Non-pigmented ciliary epithelial cell (primary cell): Measurements from ENCODE around the gene NPEPL1.
"Not testable (repeated sequence)": the region's sequence is repeated elsewhere in the genome, so short reads cannot be mapped to it uniquely, and the experiment has no call there.

Experiments
- DNase-seq: peaks from one replicate; pipeline ENCODE4 v3.0.0-alpha.2; 2010; ENCODE audit warnings: low read depth

The NPEPL1 gene

DNA sequence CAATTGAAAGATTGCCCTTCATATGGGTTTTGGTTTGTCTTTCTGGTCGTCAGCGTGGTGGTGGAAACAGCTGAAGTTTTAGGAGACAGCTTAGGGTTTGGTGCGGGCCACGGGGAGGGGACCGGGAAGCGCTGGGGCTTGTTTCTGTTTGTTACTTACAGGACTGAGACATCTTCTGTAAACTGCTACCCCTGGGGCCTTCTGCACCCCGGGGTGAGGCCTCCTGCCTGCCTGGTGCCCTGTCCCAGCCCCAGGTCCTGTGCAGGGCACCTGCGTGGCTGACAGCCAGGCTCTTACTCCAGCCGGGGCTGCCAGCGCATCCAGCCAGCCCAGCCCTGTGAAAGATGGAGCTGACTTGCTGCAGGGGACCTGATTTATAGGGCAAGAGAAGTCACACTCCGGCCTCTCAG, 22.8 kb downstream of the NPEPL1 start:
- no peak for DNase-seq

DNA sequence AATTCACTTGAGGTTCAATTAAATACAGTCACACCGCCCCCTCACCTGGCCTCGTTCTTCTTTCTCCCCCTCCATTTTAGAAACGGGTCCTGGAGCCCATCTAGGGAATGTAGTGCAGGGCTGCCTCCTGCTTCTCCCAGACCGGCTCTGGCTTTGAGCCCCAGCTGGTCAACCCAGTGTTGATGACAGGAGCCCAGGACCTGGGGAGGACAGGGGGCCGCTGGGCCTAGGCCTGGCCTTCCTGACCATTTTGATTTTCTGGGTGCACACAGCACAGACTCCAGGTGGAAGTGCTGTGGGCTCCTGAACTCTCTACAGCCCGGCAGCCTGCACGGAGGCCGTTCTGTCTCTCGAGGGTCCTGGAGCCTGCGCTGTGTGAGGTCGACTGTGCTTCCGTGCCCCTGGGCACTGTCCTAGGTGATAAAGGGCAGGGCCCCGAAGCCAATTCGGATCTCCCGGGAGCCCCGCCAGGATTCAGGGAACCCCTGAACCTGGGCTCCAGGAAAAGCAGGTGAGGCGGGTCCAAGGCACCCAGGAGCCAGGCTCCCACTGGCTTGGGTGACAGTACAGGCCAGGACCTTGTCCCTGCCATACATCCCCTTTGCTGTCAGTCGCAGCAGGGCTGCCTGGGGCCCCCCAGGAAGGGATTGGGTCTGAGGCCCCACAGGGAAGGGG, 23.3 kb downstream of the NPEPL1 start:
- DNase-seq, result no peak

DNA sequence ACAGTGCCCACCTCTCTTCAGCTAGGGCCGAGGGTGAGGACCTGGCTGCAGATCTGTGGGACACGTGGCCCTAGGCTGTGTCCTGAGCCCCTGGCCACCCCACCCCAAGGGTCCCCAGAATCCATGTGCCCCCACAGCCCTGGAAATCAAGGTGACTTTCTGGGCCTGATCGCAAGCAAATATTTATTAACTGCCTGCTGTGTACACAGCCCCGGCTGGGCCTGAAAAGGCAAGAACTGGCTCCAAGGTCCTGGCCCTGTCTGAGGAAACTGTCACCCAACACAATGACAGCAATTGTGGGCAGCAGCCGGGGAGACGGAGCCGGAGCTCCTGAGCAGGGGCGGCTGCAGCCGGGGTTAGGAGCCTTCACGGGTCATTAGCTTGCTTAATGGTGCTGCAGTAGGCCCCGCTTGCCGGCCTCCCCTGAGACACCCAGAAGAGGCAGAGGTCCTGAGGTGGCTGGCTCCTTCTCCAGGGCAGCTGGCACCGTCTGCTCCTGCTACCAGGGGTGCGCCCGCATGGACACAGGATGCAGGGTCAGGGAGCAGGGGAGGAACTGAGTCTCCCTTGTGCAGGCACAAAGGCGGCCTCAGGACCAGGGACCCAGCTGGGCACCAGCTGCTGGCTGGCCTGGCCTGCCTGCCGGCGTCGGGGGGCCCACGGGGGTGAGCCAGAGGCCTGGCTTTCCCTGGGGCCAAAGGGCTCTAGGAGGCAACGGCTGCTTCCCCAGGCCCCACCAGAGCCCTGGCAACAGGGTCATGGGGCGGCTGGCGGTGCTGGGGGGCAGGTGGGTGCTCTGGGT, 24.1 kb downstream of the NPEPL1 start:
- no peak for DNase-seq

DNA sequence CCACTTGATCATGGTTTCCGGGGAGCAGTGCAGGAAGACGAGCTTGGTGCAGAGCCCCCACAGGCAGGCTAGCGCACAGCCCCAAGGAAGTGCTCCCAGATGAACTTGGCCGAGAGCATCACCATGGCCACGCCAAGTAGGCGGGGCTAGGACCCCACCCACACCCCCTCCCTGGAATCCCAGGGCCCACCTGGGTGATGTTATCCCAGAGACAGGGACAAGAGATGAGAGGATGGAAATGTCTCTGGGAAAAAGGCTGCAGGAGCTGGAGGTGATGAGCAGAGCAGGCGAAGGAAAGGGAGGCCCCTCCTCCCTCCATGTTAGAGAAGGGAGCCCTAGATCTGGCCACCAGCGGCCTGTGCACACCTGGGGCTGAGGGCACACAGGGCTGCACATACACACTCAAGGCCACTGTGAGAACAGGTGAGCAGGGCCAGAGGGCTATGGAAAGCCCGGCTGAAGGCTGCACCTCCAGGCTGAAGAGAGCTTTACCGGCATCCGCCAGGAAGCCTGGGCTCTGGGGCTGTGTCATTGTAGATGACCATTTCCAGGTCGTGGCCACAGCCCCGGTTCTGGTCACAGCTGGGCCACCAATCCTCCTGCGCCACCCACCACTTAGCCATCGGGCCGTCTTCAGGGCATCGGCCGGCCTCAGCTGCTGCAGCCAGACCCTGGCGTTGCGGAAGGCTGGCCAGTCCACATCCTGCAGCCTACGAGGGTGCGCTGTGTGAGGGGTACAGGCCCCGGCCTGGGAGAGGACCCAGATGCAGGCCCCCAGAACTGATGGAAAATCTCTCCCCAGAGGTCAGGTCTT, 24.9 kb downstream of the NPEPL1 start:
- DNase-seq, result no peak

DNA sequence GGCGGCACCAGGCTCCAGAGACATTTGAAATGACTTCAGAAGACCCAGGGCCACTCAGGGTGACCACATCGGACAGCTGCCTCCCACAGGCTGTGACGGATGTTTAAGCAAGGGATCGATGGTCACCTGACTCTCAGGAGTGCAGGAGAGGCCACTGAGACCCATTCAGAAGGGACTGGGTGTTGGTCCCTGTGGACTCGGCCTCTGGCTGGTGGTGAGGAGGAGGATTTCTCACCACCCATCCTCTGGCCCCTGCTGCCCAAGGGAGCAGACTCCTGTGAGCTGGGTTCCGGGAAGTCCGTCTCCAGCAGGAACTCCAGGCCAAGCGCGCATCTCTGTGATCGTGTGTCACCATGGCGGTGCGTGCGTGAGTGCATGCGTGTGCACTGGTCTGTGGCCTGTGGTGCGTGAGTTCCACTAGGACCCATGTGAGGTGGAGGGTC, 25.5 kb downstream of the NPEPL1 start:
- DNase-seq, result no peak

DNA sequence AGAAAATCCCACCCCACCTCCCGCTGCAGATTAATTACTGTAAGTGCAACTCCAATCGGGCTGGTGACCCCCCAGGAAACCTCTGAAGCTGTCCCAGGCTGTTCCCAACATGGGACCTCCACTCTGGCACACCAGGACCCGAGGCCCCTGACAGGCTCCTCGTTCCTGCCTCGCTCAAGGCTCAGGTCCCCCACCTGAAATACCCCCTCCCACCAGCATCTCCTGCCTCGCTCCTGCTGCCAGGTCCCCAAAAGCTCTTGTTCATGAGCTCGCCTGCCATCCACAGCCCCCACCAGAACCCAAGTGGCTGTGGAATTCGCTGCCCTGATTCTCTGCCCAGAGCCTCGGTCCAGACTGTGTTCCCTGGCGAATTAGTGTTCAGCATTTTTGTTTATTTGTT, 26.1 kb downstream of the NPEPL1 start:
- no peak for DNase-seq

DNA sequence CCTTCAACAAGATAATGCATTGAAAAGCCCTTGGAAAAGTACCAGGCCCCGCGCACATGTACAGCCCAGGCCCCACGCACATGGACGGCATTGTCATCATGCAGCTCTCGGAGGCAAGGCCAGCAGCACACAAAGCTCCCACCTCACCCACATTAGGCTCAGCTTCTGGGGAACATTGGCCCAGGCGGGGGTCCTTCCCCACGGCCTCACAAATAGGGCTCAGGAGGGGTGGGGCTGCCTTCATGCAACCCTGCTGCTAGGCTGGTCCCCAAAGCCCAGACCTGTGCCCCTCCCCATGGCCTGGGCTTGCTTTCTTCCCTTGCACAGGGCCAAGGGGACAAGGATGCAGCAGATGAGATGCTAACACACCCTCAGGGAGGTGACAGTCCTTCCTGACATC, 26.7 kb downstream of the NPEPL1 start:
- no peak for DNase-seq

DNA sequence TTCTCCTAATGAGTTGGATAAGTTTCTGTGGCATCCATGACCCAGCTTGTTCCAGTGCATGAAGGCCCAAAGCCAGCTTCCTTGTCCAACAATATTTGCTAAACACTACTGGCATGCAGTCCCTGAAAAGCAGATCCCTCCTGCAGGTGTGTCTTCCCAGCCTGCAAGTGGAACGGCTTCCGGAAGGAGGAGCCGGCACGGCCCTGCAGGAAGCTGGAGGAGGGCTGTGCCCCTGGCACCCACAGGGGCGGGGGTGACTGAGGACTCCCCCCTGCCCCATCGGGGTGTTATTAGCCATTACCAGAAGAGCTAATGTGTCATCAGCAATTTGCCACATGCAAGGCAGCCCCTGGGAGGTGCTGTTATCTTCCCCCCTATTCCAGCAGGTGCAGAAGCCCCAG, 27.4 kb downstream of the NPEPL1 start:
- DNase-seq, result no peak

DNA sequence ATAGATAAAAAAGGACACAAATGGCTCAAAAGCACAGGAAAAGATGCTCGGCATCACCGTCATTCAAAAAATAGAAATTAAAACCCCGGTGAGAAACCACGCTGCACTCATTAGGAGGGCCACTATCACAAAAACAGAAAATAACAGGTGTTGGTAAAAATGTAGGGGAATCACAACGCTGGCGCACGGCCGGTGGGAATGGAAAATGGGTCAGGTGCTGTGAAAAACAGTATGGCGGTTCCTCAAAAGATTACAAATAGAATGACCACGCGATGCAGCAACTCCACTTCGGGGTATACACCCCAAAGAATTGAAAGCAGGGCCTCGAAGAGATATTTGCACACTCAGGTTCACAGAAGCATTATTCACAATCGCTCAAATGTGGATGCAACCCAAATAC, 28.3 kb downstream of the NPEPL1 start:
- DNase-seq, result no peak

DNA sequence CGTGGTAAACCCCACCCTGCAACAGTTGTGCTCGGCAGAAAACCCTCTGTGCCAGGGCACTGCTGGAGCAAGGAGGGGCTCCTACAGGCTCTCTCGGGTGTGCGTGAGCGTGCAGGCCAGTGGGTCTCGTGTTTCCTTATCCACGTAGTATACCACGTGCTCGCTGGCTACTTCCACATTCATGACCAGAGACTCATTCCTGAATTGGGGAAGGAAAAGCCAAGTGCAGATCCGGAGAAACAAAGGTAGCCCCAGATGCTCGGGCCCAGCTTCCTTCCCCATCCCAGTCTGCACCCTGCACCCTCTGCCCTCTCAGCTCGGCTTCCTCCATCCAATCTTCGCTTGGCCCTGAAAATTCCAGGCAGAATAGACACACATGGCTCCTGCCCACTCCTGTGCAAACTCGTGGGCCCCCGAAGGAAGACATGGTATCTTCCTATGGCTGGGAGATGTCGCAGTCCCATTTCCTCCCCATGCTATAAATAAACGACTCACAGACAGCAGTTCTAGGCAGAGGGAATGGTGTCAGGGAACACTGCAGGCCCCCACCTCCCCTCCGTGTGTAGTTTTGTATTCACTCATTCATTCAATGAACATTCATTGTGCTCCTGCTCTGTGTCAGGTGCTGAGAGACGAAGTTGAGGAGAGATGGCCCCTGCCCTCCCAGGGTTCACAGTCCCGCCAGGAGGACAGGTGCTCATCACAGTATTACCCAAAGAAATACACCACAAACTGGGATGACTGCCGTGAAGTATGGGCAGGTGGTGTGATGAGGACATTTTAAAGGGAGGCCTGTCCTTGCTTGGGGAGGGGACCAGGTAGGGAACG, 29.6 kb downstream of the NPEPL1 start:
- DNase-seq, result no peak

DNA sequence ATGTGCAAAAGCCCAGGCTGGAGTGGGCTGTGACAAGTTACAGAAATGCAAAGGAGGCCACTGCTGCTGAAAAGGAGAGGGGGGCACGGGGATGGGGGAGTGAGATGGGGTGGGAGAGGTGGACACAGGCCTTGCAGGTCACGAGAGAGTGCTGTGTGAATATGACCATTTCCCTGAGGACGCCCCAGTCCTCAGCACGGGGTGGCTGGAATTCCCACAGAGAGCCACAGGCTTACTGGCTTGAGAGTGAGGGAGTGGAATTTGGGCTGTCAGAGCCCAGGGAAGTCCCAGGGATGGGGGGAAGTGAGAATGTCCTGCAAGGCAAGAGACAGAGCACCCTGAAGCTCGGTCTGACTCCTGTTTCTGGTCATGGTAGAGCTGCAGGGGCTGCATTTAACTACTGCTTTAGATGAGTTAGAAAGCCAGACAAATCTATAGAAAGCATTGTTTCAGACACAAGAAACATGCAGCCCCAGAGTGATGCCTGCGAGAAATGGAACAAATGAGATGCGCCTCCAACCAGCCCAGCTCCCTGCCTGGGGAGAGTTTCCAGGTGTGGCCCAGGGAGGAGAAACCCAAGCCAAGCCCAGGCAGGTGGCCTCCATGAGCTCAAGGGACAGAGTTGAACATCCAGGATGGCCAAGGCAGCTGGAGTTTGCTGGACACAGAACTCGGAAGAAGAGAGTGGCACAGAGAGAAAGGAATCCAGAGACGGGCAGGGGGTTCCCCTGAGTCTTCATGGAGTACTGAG, 30.5 kb downstream of the NPEPL1 start:
- DNase-seq, result no peak

DNA sequence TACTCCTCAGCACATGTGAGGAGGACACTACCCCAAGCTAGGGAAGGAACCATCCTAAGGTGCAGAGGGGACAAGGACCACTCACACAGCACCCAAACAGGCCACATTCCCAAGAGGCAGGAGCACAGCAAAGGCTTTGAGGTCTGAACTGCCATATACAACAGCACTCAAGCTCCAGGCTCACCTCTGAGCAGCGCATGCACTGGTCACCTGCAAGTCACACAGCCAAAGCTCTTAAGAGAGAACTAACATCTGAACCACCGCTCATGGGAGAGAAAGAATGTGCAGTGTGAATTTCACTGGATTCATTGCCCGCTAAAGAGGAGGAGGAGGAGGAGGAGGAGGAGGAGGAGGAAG, 31.0 kb downstream of the NPEPL1 start:
- no peak for DNase-seq

DNA sequence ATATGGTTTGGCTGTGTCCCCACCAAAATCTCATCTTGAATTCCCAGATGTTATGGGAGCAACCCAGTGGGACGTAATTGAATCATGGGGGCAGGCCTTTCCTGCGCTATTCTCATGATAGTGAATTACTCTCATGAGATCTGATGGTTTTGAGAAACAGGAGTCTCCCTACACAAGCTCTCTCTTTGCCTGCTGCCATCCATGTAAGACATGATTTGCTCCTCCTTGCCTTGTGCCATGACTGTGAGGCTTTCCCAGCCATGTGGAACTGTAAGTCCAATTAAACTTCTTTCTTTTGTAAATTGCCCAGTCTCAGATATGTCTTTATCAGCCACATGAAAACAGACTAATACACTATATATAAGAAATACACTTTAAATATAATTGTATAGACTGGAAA, 33.6 kb downstream of the NPEPL1 start:
- DNase-seq, result not testable (repeated sequence)

DNA sequence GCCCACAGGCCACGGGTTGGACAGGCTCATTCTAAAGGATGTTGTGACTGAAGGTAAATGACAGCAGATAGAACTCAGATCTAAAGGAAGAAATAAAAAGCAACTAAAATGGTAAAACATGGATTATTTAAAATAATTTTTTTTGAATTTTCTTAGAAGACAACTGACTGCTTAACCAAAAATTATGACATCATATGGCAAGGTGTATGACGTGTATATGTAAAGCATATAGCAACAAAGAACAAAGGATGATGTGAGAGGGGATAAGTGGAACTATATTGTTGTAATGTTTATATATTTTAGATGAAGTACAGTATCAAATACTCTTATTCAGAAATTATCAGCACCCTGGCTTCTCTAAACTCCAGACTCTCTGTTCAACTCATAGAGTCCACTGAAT, 38.6 kb downstream of the NPEPL1 start:
- DNase-seq, result no peak

DNA sequence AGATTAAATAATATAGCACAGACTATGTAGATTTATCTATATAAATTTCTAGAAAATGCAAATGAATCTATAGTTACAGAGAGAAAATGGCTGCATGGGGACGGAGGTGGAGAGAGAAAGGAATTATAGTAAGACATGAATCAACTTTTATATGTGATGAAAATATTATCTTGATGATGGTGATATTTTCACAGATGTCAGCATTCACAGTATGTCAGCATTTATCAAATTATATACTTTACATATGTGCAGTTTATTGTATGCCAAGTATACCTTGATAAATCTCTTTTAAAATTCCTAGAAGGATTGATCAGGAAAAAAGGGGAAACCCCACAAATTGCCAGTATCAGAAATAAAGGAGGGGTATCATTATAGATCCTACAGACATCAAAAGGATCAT, 44.6 kb downstream of the NPEPL1 start:
- DNase-seq, result no peak

DNA sequence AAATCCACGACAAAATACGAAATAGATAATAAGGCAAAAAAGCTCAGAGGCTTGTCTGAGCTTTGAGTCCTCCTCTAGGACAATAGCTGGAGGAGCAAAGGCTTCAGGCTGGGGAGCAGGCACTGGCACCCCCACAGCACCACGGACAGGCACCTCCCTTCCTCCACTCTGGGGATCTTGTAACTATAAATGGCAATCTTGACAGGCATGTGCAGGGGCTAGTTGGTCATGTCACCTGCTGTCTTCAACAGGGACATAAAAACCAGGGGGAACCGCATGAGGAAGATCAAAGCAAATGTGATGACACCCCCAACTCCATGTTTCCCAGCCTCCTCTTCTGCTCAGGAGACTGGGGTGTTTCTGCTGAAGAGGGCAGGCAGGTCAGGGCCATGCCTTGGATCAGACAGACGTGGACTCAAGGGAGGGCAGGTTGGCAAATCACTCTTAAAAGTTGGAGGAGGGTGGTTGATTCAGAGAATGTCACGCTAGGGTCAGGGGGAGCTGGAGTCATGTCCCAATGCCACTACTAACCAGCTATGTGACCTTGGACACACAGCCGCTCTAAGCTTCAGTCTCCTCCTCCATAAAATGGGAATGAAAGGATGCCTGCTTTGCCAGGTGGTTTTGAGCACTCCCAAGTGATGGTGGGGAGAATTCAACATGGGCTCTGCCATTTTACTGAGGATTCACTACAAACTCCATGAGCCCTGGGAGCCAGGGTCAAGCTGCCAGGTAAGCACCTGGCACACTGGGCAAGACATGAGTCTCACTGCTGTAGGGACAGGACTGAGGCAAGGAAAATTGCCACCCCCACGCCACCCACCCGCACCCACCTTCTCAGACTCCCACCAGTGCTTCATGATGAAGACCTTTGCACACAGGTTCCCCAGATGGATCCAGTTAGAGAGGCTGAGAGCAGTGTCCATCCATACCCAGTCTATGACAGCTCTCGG, 48.0 kb downstream of the NPEPL1 start:
- no peak for DNase-seq

DNA sequence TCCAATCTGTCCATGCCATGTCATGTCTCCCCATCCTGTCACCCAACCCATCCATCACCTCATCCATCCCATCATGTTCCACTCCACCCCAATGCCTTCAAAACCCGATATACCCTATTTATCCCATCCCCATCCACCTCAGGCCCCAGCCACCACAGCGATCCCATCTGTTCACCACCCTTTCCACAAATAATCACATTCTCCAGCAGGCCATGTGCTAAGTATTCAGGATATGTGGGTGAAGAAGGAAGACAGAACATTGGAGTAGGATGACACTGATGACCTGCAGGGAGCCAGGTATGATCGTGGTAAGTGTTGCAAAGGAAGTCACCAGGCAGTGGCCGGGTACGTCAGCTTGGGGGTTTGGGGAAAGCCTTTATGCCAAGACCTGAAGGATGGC, 48.8 kb downstream of the NPEPL1 start:
- DNase-seq, result no peak

DNA sequence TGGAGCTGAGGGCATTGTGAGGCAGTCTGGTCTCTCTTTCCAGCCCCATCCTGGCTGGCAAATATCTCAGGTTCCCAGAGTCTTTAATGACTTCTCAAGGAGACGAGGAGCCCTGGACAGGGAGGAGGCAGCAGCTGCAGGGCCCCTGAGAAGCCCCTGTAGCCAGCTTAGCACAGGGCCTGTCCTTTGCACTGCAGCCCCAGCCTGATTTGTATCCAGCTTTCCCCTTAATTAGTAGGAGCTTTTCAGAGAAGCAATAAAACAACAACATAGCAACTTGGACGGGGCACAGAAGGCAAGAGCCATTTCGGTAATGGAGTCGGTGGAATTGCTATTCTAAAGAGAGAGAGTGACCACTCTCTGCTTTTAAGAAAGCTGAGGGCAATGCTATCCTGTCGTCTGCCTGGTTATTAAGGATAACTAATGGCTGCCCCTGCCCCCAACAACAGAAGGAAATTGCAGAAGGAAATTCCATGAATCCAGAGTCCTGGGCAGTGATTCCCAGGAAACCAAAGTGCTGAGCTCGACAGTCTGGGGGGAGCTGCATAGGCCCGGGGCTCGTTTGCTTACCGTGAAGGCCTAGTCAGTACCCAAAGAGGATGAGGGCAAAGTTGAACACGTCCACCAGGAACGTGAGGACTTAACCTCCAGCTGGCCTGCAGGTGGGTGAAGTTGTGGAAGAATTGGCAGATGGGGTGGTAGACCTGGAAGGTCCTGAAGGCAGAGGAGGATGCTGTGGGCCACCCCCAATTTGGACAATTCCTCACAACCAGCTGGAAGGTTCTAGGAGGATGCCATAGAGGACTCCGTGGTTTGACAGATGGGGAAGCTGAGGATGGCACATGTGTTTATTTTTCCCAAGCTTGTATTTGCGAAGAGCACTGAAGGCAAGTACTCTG, 50.3 kb downstream of the NPEPL1 start:
- no peak for DNase-seq

DNA sequence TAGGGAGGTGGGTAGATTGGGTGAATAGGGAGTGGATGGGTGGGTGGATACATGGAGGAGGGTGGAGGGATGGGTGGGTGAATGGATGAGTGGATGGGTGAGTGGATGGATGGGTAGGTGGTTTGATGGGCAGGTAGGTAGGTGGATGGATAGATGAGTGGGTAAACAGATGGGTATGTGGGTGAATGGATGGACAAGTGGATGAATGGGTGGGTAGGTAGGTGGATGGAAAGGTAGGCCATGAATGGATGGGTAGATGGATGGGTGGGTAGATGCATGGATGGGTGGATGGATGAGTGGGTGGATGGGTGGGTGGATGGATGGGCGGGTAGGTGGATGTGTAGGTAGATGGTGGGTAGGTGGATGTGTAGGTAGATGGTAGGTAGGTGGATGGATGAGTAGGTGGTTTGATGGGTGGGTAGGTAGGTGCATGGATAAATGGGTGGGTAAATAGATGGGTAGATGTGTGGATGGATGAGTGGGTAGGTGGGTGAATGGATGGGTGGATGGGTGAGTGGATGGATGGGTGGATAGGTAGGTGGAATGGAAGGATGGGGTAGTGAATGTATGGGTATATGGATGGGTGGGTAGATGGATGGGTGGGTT, 51.4 kb downstream of the NPEPL1 start:
- no peak for DNase-seq
